HG02870 (cell line): ENCODE data around the gene FOXRED2.
"Not testable (repeated sequence)": the region's sequence is repeated elsewhere in the genome, so short reads cannot be mapped to it uniquely, and the experiment has no call there.

Experiments used
- ATAC-seq: cut with Tn5 transposase; IDR thresholded peaks from one replicate; pipeline ENCODE4 v1.9.1; 2021; ENCODE audit warnings: mild to moderate bottlenecking, moderate library complexity; ENCODE audit not compliant: unreplicated experiment

Gene FOXRED2

GRCh38 chr22:36506637-36507517 is at the start of gene FOXRED2:
FOXRED2 (minus strand) TSS chr22:36507040; CDS start chr22:36506422, 618 bp downstream.
- no peak for ATAC-seq

- no peak for ATAC-seq
Observed at GRCh38 chr22:36554098-36554497, 47.3 kb upstream of the FOXRED2 start.

GRCh38 chr22:36552289-36552688 is 45.4 kb upstream of the FOXRED2 start:
- ATAC-seq, result no peak

GRCh38 chr22:36550701-36551495 is 44.1 kb upstream of the FOXRED2 start:
- no peak for ATAC-seq

GRCh38 chr22:36549033-36549432 is 42.2 kb upstream of the FOXRED2 start:
- no peak for ATAC-seq

- no peak for ATAC-seq
Observed at GRCh38 chr22:36548606-36549005, 41.8 kb upstream of the FOXRED2 start.

- ATAC-seq, result no peak
Observed at GRCh38 chr22:36546932-36547331, 40.1 kb upstream of the FOXRED2 start.

GRCh38 chr22:36546092-36546804 is 39.4 kb upstream of the FOXRED2 start:
- ATAC-seq, result no peak

- no peak for ATAC-seq
Observed at GRCh38 chr22:36544107-36544620, 37.3 kb upstream of the FOXRED2 start.

- no peak for ATAC-seq
Observed at GRCh38 chr22:36541831-36542411, 35.1 kb upstream of the FOXRED2 start.

- ATAC-seq, result no peak
Observed at GRCh38 chr22:36540867-36541642, 34.2 kb upstream of the FOXRED2 start.

GRCh38 chr22:36538529-36538928 is 31.7 kb upstream of the FOXRED2 start:
- no peak for ATAC-seq

GRCh38 chr22:36536717-36537116 is 29.9 kb upstream of the FOXRED2 start:
- no peak for ATAC-seq

GRCh38 chr22:36533320-36533719 is 26.5 kb upstream of the FOXRED2 start:
- not testable (repeated sequence) for ATAC-seq

GRCh38 chr22:36532466-36532865 is 25.6 kb upstream of the FOXRED2 start:
- no peak for ATAC-seq

- peak; percentile 94 for ATAC-seq
Observed at GRCh38 chr22:36528795-36529751, 22.2 kb upstream of the FOXRED2 start, which contains the start of gene EIF3D. EIF3D (minus strand) TSS chr22:36529166; CDS start chr22:36526121, 3,045 bp downstream.

- ATAC-seq, result no peak
Observed at GRCh38 chr22:36528341-36528740, 21.5 kb upstream of the FOXRED2 start.

GRCh38 chr22:36522662-36523061 is 15.8 kb upstream of the FOXRED2 start:
- no peak for ATAC-seq

GRCh38 chr22:36520423-36520822 is 13.6 kb upstream of the FOXRED2 start:
- no peak for ATAC-seq
